Measurements from ENCODE around the gene COL8A2.

Gene COL8A2

DNA sequence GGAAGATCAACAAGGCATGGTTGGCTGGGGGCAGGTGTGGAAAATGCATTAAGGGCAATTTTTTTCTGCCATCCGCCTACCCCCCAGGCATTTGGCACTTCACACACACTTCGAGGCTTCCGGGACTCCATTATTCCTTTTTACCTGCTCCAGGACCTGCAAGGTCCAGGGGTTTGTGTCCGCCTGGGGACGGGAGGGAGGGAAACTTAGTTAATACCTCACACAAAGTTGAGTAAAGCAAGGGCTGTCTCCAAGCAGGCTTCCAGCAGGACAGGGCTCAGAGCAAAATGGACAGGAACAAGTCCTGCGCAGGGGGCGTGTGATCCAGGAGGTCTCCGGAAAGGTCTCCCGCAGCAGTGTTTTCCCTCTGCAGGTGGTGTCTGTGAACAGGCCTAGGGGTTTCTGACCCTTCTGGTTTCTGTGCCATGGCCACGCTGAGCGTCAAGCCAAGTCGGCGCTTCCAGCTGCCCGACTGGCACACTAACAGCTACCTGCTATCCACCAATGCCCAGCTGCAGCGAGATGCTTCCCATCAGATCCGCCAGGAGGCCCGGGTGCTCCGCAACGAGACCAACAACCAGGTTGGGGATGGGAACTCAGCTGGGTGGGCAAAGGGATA, 40.4 kb downstream of the COL8A2 start:
- no peak overlapping the region for H3K27ac ChIP-seq
- TF ChIP-seq, protein P1, sequence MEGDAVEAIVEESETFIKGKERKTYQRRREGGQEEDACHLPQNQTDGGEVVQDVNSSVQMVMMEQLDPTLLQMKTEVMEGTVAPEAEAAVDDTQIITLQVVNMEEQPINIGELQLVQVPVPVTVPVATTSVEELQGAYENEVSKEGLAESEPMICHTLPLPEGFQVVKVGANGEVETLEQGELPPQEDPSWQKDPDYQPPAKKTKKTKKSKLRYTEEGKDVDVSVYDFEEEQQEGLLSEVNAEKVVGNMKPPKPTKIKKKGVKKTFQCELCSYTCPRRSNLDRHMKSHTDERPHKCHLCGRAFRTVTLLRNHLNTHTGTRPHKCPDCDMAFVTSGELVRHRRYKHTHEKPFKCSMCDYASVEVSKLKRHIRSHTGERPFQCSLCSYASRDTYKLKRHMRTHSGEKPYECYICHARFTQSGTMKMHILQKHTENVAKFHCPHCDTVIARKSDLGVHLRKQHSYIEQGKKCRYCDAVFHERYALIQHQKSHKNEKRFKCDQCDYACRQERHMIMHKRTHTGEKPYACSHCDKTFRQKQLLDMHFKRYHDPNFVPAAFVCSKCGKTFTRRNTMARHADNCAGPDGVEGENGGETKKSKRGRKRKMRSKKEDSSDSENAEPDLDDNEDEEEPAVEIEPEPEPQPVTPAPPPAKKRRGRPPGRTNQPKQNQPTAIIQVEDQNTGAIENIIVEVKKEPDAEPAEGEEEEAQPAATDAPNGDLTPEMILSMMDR (IDR thresholded peaks at IDR 0.05), result no peak
- TF ChIP-seq ZFX (IDR thresholded peaks at IDR 0.05; ENCODE audit: borderline replicate concordance), result no peak

DNA sequence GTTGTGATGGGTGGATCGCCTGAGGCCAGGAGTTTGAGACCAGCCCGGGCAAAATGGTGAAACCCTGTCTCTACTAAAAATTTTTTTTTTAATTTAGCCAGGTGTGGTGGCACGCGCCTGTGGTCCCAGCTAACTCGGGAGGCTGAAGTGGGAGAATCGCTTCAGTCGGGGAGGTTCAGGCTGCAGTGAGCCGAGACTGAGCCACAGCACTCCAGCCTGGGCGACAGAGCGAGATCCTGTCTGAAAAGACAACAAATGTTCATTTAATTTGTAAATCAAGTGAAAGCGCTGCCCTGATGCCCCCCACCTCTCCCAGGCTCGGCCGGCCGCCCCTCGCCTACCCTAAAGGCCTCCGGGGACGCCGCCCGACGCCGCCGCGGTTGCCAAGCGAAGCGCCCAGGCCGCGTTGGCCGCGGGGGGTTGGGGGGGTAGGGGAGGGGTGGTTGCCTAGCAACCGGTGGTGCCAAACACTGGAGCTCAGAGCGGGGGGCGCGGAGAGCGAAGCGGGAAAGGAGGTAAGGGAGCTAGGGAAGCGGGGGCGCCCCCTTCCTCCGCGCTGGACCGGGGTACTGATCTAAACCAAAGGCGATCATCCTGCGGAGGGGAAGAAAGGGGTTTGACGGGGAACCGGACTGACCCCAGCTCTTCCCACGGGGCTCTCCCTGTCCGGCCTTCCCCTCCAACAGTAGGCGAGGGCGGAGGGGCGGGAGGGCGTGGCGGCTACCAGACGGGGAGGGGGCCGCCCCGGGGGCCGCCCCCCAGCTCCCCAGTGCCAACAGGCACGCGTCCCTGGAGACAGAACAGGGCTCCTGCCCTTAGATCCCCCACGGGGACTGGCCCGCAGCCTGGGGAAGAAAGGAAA, 41.2 kb downstream of the COL8A2 start, which contains the start of gene TEKT2:
Gene TEKT2 (plus strand): TSS at position 460 of the 862 bp plus-strand sequence. CDS start 828 bp downstream, outside the sequence.
- no peak within 1 kb of the TSS for H3K27ac ChIP-seq
- TF ChIP-seq, protein P1 (IDR thresholded peaks at IDR 0.05), result no peak
- no peak for TF ChIP-seq ZFX (IDR thresholded peaks at IDR 0.05; ENCODE audit: borderline replicate concordance)

GRCh38 chr1:36083219-36083618, 41.8 kb downstream of the COL8A2 start:
- no peak for TF ChIP-seq ZFX (IDR thresholded peaks at IDR 0.05; ENCODE audit: borderline replicate concordance)
- TF ChIP-seq, protein P1 (IDR thresholded peaks at IDR 0.05), result no peak
- H3K27ac ChIP-seq, result no peak overlapping the region

DNA sequence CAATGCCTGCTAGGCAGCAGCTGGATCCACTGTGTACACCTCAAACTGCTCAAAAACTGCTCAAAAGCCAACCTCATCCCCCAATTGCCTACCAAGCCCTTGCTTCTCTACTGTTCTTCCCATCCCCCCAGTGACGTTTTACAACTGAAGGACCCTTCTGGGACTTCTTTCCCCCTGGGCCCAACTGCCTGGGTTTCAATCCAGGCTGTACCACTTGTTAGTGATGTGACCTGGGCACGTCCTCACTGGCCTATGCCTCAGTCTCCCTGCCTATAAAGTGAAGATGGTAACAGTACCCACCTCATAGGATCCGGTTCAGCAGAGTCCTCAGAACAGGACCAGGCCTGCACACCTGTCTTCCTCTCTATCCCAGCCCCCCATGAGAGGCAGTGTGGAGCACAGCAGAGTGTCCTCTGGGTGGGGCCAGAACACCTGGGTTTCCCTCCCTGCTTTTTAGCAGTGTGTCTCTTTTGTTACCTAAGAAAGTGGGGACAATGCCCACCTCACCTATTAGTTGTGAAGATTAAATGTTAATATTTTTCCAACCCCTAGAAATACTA, 43.0 kb downstream of the COL8A2 start:
- no peak for TF ChIP-seq ZFX (IDR thresholded peaks at IDR 0.05; ENCODE audit: borderline replicate concordance)
- TF ChIP-seq, protein P1 (IDR thresholded peaks at IDR 0.05), result no peak
- no peak overlapping the region for H3K27ac ChIP-seq

DNA sequence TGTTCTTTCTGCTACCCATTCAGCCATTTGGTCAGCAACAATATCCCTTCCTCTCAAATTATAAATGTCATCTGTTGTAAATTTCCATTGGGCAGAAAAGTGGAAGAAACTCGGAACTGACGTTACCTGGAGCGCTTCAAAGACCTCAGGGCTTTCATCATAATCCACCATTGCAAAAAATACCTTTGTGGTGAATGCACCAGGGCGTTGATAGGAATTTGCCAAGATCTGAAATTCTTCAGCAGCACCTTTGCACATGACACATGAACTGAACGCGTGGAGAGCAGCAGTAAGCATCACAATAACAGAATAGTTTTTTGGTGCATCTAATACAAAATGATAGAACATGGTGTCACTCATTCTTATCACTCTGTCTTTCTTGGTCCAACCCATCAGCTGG, 44.2 kb downstream of the COL8A2 start:
- no peak overlapping the region for H3K27ac ChIP-seq
- TF ChIP-seq, protein P1 (IDR thresholded peaks at IDR 0.05), result no peak
- no peak for TF ChIP-seq ZFX (IDR thresholded peaks at IDR 0.05; ENCODE audit: borderline replicate concordance)

GRCh38 chr1:36080236-36080635, 44.8 kb downstream of the COL8A2 start:
- TF ChIP-seq ZFX (IDR thresholded peaks at IDR 0.05; ENCODE audit: borderline replicate concordance), result no peak
- TF ChIP-seq, protein P1 (IDR thresholded peaks at IDR 0.05), result no peak
- no peak overlapping the region for H3K27ac ChIP-seq
